Fibroblast of upper back skin (primary cell): Measurements from ENCODE around the gene QSOX2.

Experiments
- DNase-seq: peaks from one replicate; pipeline ENCODE4 v3.0.0-alpha.2; 2013

Gene QSOX2

GRCh38 chr9:136187683-136188586 lies 57.7 kb downstream of the QSOX2 start:
- no peak for DNase-seq

DNA sequence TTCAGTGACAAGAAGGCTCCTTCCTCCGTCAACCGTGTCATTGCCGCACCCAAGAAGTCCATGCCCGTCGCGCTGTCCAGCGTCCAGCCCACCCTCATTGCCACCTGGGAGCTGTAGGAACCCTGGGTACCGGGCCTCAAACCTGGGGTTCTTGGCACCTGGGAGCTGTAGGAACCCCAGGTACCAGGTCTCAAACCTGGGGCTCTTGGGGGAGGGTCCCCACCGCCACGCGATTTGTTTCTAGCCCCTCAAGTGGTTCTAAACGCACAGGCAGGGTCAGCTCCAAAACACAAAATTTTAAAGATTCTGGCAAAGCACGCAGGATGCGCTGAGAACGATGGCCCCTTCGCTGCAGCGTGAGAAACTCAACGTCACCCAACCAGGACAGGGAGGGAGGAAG lies 58.4 kb downstream of the QSOX2 start:
- no peak for DNase-seq

- DNase-seq: no peak
Measured at GRCh38 chr9:136186386-136186785, 59.2 kb downstream of the QSOX2 start.

DNA sequence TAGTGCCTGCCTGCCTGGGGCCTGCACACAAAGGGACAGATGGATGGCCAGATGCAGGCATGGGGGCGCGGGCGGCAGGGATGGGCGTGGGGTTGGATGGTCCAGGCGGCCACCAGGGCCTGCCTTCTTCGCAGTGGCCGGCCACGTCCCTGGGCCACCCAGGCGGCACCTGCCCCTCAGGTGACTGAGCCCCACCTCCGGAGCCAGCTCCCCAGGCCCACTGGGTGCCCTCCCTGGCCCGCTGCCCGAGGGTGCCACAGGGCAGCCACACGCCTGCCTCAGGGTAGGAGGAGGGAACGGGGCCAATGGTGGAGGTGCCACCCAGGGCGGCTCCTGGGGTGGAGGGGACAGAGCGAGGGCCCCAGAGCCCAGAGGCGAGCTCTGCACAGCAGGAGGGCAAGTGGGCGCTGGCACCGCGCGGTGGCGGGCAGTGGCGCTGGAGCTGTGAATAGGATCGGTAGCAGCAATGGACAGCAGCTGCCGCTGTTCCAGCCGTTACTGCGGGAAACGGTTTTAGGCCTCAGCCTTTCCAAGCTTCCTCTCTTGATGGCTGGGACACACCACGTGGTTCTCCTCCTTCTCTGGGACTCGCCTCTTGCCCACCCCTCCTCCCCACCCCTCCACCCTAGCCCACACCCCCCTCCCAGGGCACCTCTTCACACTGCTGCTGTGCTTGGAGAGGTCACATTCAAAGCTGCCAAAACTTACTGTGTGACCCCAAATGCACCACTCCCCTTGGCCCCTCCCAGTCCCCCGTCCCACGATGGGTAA lies 59.8 kb downstream of the QSOX2 start:
- DNase-seq: no peak

GRCh38 chr9:136185066-136185465 lies 60.5 kb downstream of the QSOX2 start:
- DNase-seq: no peak

GRCh38 chr9:136182850-136183422 lies 62.7 kb downstream of the QSOX2 start:
- DNase-seq: no peak

GRCh38 chr9:136182420-136182787 lies 63.2 kb downstream of the QSOX2 start:
- DNase-seq: no peak

DNA sequence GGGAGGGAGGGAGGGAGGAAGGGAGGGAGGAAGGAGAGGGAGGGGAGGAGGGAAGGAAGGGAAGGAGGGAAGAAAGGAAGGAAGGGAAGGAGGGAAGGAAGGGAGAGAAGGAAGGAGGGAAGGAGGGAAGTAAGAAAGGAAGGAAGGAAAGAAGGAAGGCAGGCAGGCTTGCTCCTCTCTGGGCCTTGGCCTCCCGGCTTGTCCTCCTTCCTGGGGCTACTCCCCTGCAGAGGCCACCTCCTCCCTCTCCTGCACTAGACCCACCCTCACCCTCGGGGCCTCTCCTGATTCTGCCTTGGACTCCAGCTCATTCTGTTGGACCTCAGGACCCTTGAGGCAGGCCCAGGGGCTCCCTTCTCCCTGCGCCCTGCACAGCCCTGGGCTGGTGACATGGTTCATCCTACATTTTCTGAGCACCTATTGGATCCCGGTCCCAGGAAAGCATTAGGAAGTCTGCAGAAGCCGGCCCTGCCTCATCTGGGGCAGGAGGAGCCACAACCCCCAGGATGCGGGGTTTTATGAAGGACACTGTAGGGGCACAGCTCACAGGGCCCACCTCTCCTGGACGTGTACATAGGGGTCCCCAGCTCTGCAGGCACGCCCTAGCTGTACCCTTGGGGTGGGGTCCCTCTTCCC lies 63.7 kb downstream of the QSOX2 start:
- no peak for DNase-seq

DNA sequence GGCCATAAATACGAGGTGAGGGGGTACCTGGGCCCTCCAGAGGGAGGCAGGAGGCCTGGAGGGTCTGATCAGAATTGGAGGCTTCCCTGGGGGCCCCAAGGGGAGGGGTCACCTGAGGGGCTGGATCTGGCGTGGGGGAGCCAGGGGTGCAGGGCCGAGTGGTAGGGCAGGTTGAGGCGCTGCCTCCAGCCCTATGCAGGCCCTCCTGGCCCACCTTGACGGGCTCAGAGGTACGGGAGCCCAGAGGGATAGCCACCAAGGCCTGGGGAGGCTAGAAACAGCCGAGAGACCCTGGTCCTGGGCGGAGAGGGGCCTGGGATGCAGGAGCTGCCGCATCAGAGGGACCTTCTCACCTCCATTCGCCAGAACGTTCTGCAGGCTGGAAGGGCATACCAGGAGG lies 65.0 kb downstream of the QSOX2 start:
- no peak for DNase-seq

DNA sequence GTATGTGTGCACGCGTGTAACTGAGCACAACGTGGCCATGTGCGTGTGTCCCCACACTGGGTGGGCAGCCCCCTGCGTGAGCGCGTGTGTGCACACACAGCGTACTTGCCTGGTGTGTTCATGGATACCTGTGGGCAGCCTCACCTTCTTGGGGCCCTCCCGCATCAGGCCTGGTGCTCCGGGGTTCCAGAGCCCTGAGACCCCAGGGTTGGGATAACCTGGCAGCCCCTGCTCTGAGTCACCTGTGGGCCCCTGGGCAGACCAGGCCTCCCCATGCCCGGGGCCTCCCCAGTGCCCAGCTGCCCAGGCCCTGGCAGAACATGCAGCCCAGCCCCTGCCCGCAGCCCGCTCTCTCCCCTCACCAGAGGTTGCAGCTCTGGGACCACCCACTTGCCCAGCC lies 65.9 kb downstream of the QSOX2 start:
- DNase-seq: no peak

DNA sequence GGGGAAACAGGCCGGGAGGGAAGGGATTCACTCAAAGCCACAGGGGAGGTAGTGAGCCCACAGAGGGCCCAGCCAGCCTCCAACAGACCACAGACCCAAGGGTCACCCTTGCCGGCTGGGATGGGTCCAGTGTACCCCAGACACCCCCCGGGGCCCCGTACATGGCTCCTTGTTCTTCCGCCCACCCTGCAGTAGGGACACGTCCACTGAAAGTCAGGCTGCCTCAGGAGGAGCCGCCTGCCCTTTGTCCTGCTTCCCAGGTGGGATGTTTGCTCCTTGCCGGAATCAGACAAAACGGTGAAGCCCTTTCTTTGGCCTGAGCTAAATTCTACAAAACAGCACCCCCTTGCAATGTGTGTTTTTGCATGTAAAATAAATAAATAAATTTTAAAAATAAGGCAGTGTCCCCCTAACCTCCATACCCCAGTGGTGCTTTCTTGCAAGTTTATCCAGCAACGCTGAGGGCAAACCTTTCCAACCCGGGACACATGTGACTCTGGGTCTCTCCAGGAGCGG lies 66.5 kb downstream of the QSOX2 start:
- no peak for DNase-seq

DNA sequence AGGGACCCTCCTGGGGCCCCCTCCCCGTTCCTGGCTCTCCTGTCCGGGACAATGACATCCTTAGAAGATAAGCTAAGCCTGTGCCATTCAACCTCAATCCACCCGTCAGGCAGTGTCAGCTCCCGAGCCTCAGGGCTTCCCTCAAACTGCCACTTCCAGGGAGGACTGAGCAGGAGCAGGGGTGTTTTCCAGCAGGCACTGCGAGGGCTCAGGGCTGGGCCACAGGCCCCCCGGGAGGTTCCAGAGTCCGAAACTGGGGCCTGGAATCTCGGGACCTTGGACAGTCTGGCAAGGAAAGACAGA lies 66.9 kb downstream of the QSOX2 start:
- DNase-seq: no peak

GRCh38 chr9:136178061-136178772 lies 67.4 kb downstream of the QSOX2 start:
- DNase-seq: no peak

- DNase-seq: no peak
Measured at GRCh38 chr9:136177224-136177623, 68.4 kb downstream of the QSOX2 start.

- DNase-seq: no peak
Measured at GRCh38 chr9:136175616-136176197, 69.9 kb downstream of the QSOX2 start.

GRCh38 chr9:136174779-136175615 lies 70.6 kb downstream of the QSOX2 start:
- DNase-seq: no peak

GRCh38 chr9:136173648-136174290 lies 71.8 kb downstream of the QSOX2 start:
- DNase-seq: no peak

DNA sequence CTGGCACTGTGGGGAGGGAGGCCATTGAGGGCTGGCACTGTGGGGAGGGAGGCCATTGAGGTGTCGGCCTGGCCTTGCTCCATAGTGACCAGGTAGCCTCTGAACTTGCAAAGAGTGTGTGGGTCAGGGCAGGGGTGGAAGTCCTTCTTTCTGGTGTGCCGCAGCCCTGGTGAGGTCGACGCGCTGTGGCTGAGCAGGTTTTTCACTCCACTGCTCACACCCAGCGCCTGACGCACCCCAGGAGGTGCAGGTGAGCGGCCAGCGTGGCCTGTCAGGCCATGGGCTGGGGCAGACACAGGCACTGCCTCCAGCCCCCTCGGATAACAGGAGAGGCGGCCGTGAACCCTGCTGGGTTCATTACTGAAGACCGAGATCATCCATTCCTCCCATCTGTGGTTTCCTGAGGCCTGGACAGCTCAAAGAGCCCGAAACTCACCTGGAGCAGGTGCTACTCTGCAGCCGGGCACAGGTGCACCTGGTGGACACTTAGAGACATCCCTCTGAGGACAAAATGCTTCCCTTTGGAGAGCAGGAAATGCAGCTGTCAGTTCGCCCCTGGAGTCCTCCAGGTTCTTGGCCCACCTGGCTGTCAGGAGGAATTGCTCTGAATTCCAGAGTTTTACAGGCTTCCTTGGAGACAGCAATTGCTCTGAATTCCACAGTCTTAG lies 73.1 kb downstream of the QSOX2 start:
- no peak for DNase-seq

DNA sequence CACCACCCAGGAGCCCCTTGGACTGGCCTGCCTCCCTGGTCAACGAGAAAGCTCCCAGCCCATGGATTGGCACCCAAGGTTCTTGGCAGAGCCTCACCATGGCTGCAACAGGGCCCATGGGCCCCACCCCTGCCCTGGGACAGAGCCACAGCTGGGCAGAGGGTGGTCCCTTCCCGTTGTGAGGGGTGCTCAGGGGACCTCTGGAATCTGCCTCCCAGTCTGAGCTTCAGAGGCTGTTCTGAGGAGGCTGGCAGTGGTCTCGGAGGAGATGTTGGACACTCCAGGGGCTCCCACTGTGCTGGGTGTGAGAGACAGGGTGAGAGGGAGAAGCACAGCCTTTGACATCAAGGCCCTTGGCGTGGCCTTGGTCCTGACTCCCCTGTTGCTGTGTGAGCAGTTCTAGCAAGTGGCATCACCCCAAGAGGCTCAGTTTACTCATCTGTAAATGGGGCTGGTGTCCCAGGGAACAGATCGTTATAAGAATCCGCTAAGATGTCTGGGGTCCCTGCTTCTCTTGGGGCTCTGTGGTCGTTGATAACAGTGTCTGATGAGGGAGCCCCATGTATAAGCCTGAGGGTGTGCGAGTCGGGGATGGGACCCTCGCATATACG lies 73.7 kb downstream of the QSOX2 start:
- DNase-seq: no peak
